GM18520 (cell line): ENCODE results near the gene STUM.
"Not testable (repeated sequence)": the region's sequence is repeated elsewhere in the genome, so short reads cannot be mapped to it uniquely, and the experiment has no call there.

ENCODE experiments used
- ATAC-seq: cut with Tn5 transposase; IDR thresholded peaks from one replicate; pipeline ENCODE4 v1.9.1; 2021; ENCODE audit not compliant: unreplicated experiment

The STUM gene

DNA sequence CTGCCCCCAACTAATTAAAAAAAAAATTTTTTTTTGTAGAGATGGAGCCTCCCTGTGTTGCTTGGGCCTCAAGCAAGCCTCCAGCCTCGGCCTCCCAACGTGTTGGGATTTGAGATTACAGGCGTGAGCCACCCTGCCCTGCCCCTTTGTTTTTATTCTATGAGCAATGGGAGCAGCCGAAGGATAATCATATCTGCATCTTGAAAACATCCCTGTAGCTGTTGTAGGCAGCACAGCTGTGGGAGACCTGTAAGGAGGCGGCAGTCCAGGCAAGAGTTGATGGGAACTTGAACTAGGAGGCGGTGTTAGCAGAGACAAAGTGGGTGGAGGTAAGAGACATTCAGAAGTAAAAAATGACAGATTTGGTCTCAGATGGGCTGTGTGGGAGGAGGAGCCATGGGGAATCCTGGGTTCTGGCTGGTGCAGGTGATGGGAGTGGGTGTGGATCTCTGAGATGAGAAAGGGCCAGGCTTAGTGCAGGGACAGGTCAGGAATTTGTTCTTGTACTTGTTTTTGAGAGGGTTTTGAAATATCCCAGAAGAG is 31.3 kb downstream of the STUM start:
- ATAC-seq, result no peak

DNA sequence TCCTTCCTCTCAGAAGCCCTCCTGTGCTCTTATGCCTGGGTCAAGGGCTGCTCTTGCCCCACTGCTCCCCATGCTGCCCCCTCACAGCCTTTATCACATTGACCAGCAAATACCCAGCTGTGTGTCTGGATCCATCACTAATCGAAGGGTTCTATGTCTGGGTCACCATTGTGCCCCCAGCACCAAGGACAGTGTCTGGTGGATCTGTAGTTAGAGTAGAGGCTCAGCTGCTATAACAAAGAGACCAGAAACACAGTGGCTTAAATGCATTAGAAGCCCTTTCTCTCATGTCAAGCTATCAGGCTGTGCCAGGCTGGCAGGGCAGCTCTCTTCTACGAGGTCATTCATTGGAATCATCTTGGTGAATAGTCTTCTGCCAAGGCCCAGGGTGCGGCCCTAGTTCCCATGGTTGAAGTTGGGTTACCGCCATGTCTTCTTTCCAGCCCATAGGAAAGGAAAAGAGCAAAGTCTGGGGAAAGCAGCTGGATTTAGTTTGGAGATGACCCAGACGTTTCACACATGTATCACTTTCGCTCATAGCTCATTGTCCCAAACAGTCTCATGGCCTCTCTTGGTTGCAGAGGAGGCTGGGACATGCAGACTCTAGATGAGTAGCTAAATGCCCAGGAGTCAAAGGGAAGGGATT is 32.2 kb downstream of the STUM start:
- no peak for ATAC-seq

GRCh38 chr1:226581650-226582330 is 33.2 kb downstream of the STUM start:
- ATAC-seq, result no peak

GRCh38 chr1:226582966-226583365 is 34.4 kb downstream of the STUM start:
- no peak for ATAC-seq

- no peak for ATAC-seq
Measured at GRCh38 chr1:226584164-226584563, 35.6 kb downstream of the STUM start.

- no peak for ATAC-seq
Measured at GRCh38 chr1:226586116-226586515, 37.6 kb downstream of the STUM start.

DNA sequence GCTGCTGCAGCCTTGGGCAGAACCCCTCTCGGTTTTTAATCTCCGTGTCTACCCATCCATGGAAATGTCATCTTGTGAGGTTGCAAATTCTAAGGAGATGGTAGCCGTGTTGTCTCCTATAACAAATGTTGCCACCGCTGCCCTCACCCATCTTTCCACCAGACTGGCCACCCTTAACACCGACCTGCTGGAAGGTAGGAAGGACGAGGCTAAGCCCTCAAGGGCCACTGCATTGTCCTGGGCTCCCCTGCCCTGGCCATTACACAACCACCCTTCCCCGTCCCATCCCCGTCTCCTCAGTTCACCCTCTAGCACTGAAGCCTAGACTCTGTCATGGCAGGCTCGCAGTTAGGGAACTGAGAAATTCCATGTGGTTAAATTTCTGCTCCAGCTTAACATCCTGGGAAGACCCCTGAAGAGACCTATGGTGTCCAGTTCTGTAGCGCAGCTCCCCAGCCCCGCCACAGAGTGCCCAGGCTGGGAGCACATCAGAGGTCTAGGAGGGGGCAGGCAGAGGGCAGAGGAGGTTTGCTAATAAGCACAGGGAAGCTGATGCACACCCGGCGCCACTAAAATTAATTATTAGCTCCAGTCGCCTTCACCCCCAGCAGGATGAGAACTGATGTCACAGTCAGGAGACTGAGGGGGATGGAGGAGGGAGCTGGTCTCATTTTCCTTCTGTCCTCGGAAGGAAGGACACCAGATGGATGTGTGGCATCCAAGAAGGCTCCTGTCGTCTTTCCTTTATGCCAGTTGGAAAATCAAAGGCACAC is 38.3 kb downstream of the STUM start:
- ATAC-seq, result no peak

- no peak for ATAC-seq
Measured at GRCh38 chr1:226588484-226588883, 39.9 kb downstream of the STUM start.

DNA sequence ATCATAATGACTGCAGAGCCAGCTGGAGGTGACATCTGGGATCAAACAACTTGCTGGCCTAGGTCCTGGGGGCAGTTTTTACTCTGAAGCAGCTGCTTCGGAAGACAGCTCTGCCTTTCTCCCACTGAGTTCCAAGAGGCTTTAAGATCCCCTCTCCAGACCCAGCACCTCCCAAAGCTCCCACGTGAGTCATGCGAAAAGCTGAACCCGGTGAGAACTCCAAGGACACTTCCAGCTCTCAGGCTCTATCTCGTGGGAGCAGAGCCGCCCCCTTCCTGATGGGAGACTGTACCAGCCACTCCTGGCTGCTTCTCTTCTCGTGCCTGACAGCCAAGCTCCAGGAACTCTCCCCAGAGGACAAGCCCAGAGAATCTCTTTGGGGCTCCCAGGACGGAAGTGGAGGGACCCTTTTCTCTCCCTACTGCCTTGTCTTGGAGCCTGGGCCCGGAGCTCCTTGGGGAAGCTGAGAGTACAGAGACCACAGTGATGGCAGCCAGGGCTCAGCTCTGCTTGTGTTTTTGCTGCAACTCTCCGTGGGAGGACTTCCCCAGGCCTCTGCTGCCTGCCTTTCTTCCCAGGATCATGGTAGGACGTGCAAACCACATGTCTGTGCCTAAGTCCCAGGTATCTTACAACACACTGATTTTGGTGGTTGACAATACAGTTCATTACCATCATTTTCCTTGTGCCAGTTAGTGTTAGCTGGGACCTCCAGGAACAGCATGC is 40.6 kb downstream of the STUM start:
- no peak for ATAC-seq

DNA sequence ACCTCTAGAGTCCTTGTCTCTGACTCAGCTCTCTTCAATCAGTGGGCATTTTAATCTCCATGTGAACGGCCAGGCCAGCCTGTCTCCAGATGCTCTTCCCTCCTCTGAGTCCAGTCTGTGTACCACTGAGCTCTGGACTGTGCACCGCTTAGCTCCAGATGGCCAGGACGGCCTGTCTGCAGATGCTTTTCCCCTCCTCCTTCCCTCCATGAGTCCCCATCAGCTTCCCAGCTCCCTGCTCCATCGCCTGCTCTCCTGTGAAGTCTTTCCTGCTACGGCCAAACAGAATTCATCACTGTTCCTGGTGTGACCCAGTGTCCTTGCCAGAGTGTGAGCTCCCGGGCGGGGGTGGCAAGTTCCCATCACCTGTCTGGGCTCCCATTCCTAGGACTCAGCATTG is 42.0 kb downstream of the STUM start:
- ATAC-seq, result no peak

DNA sequence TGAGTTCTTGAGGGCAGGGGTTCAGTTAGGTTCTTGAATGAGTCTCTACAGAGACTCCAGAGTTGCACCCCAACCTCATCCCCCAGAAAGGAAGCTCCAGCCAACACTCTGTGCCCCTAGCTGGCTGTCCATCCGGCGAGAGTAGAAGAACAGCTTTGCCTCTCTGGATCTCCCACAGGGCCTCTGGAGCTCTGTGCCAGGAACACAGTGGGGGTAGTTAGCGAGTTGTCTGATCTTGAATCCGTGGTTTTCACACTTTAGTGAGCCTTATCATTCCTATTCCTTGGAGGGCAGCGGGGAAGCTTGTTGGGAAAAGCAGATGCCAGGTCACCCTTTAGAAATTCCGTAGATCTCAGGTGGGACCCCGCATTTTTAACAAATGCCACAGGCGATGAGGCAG is 45.0 kb downstream of the STUM start:
- no peak for ATAC-seq

- no peak for ATAC-seq
Measured at GRCh38 chr1:226596531-226597165, 48.1 kb downstream of the STUM start.

- ATAC-seq, result no peak
Measured at GRCh38 chr1:226597616-226598454, 49.3 kb downstream of the STUM start.

DNA sequence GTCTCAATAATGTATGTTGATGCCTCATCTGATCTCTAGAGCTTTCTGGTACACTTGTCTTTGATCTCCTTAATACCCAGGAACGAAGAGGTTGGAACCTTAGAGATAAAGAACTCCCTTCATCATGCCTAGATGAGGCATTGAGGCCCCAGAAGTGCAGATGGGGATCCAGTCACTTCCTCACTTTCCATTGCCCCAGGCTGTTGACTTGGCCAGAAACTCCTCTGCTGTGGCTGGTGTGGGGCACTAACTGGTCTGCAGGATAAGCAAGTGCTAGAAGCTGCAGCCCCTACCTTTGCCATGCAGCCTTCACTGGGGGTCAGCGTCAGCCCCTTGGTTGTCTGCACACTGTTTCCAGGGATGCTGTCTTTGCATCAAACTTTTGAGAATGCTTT is 49.9 kb downstream of the STUM start:
- ATAC-seq, result no peak

DNA sequence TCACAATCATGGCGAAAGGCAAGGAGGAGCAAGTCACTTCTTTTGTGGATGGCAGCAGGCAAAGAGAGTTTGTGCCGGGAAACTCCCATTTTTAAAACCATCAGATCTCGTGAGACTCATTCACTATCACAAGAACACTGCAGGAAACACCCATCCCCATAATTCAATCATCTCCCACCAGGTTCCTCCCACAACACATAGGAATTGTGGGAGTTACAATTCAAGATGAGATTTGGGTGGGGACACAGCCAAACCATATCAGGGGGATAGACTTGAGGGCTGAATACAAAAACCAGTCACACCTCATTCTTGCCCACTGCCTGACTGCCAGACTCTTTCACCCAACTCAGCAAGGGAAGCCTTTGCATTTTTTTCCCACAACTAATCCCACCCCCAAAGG is 50.4 kb downstream of the STUM start:
- ATAC-seq, result not testable (repeated sequence)

DNA sequence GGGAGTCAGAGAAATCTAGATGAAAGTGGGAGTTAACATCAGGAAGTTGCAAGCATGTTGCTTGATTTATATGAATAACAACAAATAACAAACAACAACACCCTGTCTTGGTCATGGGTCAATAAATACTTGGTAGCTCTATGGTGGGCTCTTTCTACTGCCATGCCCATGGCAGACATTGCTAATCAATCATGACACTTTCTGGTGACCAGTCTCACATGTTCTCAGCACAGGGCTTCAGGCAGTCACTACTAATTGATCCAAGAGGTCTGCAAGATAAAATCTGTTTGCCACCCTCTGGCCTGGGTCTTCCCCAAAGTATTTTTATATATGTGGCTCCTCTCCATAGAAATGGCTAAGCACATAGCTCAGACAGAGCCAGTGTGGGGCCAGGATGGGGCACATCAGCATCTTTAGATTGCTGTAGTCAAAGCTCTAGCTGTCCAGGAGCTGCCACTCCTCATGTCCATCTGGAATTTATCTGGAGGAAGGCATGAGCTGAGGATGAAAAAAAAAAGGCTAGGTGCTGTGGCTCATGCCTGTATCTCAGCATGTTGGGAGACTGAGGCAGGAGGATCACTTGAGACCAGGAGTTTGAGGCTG is 51.2 kb downstream of the STUM start:
- ATAC-seq, result no peak

DNA sequence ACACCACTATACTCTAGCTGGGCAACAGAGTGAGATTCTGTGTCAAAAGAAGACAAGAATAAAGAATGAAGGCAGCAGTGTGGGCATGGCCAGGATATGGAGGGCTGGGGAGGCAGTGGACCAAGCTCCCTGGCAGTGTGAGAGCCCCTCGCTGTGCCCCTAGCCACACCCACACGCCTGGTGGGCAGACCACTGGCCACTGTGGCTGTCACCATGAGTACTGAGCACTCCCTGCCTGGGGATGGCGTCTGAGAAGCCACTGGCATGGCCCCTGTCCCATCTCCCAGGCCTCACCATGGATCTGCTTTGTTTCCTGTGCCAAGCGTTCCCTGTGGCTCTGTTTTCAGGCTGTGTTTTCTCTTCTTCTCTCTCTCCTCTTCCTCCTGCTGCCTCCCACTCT is 51.7 kb downstream of the STUM start:
- no peak for ATAC-seq

DNA sequence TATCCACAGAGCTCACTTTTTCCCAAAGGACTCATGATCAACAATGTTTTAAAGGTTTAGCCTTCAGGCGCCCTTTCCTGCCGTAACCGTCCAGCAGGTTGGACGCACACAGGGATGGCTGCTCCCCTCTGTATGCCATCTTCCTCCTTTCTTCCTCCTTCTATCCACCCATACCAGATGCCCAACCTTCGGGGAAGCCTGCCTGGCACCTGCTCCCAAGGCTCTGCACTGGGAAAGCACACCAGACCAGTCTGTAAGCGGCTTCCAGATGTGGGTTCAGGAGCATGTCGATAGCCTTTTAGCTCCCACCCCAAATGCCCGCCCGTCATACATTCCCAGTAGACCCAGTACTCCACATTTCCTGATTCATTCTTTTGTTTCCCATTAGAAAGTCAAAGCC is 52.9 kb downstream of the STUM start:
- no peak for ATAC-seq

DNA sequence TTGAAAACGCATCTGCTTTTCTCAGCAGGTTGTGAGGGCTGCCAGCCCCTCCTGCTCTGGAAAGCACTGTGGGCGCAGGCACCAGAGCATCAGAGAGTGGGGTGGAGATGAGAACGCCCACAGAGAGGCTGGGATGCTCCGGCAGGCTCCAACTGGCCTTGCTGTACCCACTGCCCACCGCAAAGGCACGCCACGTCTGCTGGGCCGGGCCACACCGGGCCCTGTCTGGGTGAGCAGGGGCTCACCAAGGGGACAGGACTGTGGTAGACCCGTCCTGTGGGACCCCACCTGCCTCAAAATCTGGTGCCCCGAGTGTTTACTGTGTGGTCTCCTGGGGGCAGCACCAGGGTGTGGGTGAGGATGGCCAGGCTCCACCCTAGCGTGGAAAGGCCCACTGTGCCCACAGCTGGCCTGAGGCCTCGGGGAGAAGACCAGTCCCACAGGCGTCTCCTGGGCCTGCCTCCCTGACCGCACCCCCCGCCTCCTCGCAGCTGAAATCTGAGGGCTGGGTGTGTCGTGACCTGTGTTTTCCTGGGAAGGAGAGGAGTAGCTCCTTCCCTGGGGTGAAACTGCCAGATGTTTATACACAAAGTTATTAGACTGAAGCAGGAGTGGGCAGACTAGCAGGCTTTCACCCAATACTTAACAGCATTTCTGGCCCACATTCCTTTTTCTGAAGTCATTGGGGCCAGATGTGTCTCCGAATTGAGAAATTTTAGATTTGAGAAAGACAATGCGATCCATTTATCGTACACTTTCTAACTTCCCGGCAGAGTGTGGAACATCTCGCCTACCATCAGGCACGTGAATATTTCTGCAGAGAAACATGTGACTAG is 53.8 kb downstream of the STUM start:
- no peak for ATAC-seq
